GM18511 (cell line): Measurements from ENCODE around the gene NGFR.
"Not testable (repeated sequence)": the region's sequence is repeated elsewhere in the genome, so short reads cannot be mapped to it uniquely, and the experiment has no call there.

Experiments
- ATAC-seq: cut with Tn5 transposase; IDR thresholded peaks from one replicate; pipeline ENCODE4 v1.9.1; 2021; ENCODE audit warnings: mild to moderate bottlenecking, moderate library complexity; ENCODE audit not compliant: unreplicated experiment

NGFR gene

GRCh38 chr17:49545007-49545660, 50.0 kb downstream of the NGFR start:
- no peak for ATAC-seq

GRCh38 chr17:49545806-49546545, 50.9 kb downstream of the NGFR start:
- ATAC-seq, result no peak

- no peak for ATAC-seq
Measured at GRCh38 chr17:49546546-49547535, 51.7 kb downstream of the NGFR start.

- no peak for ATAC-seq
Measured at GRCh38 chr17:49547566-49547965, 52.5 kb downstream of the NGFR start.

GRCh38 chr17:49548051-49548505, 53.0 kb downstream of the NGFR start:
- ATAC-seq, result no peak

- no peak for ATAC-seq
Measured at GRCh38 chr17:49548506-49549310, 53.6 kb downstream of the NGFR start.

- no peak for ATAC-seq
Measured at GRCh38 chr17:49549311-49549605, 54.2 kb downstream of the NGFR start.

- no peak for ATAC-seq
Measured at GRCh38 chr17:49549691-49550678, 54.9 kb downstream of the NGFR start.

GRCh38 chr17:49550764-49551163, 55.7 kb downstream of the NGFR start:
- ATAC-seq, result not testable (repeated sequence)

- ATAC-seq, result no peak
Measured at GRCh38 chr17:49551221-49552069, 56.4 kb downstream of the NGFR start.

GRCh38 chr17:49552070-49552751, 57.1 kb downstream of the NGFR start:
- no peak for ATAC-seq

GRCh38 chr17:49553676-49554335, 58.7 kb downstream of the NGFR start:
- ATAC-seq, result no peak

GRCh38 chr17:49554694-49555494, 59.8 kb downstream of the NGFR start:
- ATAC-seq, result no peak

- ATAC-seq, result no peak
Measured at GRCh38 chr17:49555495-49556222, 60.6 kb downstream of the NGFR start.

- ATAC-seq, result no peak
Measured at GRCh38 chr17:49556223-49556943, 61.3 kb downstream of the NGFR start.
